Forelimb muscle (tissue), 1 donor: ENCODE results near the gene CRYBB1. TPM values are rescaled to one million over a fixed set of nuclear protein-coding genes. Genes with fewer than 3 reads are reported as not detected.

Experiments used
- DNase-seq: peaks from one replicate; pipeline ENCODE4 v3.0.0-alpha.2; 2013; ENCODE audit warnings: low read depth
- polyA plus RNA-seq: library from polyadenylated mRNA; unstranded; fragments of 120-200 nt; gene quantifications from one replicate; pipeline ENCODE4 v1.2.1, GENCODE V29; 2013; ENCODE audit not compliant: insufficient read length

Gene CRYBB1
- polyA plus RNA-seq, 1 donor = 0.71 TPM

GRCh38 chr22:26553056-26553752 is 64.6 kb downstream of the CRYBB1 start:
- no peak for DNase-seq

- no peak for DNase-seq
Measured at GRCh38 chr22:26552466-26552865, 65.4 kb downstream of the CRYBB1 start.

- DNase-seq = no peak
Measured at GRCh38 chr22:26551568-26551967, 66.3 kb downstream of the CRYBB1 start.

GRCh38 chr22:26550498-26551033 is 67.3 kb downstream of the CRYBB1 start:
- DNase-seq = no peak

- no peak for DNase-seq
Measured at GRCh38 chr22:26549902-26550497, 67.8 kb downstream of the CRYBB1 start.

Other genes with a start within 250 kb of the CRYBB1 start
- gene ASPHD2, start 188.8 kb downstream of the CRYBB1 start, polyA plus RNA-seq = 1.0 TPM
- 14.0 TPM for gene HPS4, start 134.2 kb downstream of the CRYBB1 start, polyA plus RNA-seq
- 24.1 TPM for gene SRRD, start 134.2 kb downstream of the CRYBB1 start, polyA plus RNA-seq
- gene TFIP11, start 105.6 kb downstream of the CRYBB1 start, polyA plus RNA-seq = 20.4 TPM
- 6.7 TPM for gene TPST2, start 27.9 kb downstream of the CRYBB1 start, polyA plus RNA-seq
- gene CRYBA4, start 3.9 kb upstream of the CRYBB1 start, polyA plus RNA-seq = not detected
- gene MIAT, start 39.6 kb upstream of the CRYBB1 start, polyA plus RNA-seq = 0.33 TPM